GM18520 (cell line): ENCODE data around the gene KASH5.
"Not testable (repeated sequence)": the region's sequence is repeated elsewhere in the genome, so short reads cannot be mapped to it uniquely, and the experiment has no call there.

ENCODE experiments used
- ATAC-seq: cut with Tn5 transposase; IDR thresholded peaks from one replicate; pipeline ENCODE4 v1.9.1; 2021; ENCODE audit not compliant: unreplicated experiment

Gene KASH5

GRCh38 chr19:49434907-49435583 is 47.0 kb downstream of the KASH5 start:
- no peak for ATAC-seq

- ATAC-seq: no peak
Observed at GRCh38 chr19:49435670-49436069, 47.6 kb downstream of the KASH5 start.

GRCh38 chr19:49436381-49437017 is 48.5 kb downstream of the KASH5 start:
- ATAC-seq: no peak

GRCh38 chr19:49437231-49437630 is 49.2 kb downstream of the KASH5 start:
- no peak for ATAC-seq

GRCh38 chr19:49438261-49438660 is 50.2 kb downstream of the KASH5 start:
- ATAC-seq: no peak

GRCh38 chr19:49439836-49440235 is 51.8 kb downstream of the KASH5 start:
- ATAC-seq: no peak

- ATAC-seq: no peak
Observed at GRCh38 chr19:49440439-49441209, 52.6 kb downstream of the KASH5 start.

- ATAC-seq: no peak
Observed at GRCh38 chr19:49441210-49441959, 53.3 kb downstream of the KASH5 start, which contains the start of gene SLC17A7. Gene SLC17A7 (minus strand): TSS chr19:49441527. CDS start chr19:49441379, 148 bp downstream.

GRCh38 chr19:49441960-49442350 is 53.9 kb downstream of the KASH5 start:
- no peak for ATAC-seq

- no peak for ATAC-seq
Observed at GRCh38 chr19:49442354-49442753, 54.3 kb downstream of the KASH5 start.

- no peak for ATAC-seq
Observed at GRCh38 chr19:49442771-49443365, 54.8 kb downstream of the KASH5 start.

GRCh38 chr19:49443366-49444099 is 55.5 kb downstream of the KASH5 start:
- peak; percentile 66 for ATAC-seq

GRCh38 chr19:49444100-49444700 is 56.2 kb downstream of the KASH5 start:
- not testable (repeated sequence) for ATAC-seq

GRCh38 chr19:49445997-49446396 is 57.9 kb downstream of the KASH5 start:
- ATAC-seq: no peak

- no peak for ATAC-seq
Observed at GRCh38 chr19:49447485-49448431, 59.7 kb downstream of the KASH5 start.

- no peak for ATAC-seq
Observed at GRCh38 chr19:49448432-49448786, 60.4 kb downstream of the KASH5 start.

- ATAC-seq: no peak
Observed at GRCh38 chr19:49450405-49450804, 62.4 kb downstream of the KASH5 start.

- peak; percentile 61 for ATAC-seq
Observed at GRCh38 chr19:49451430-49452181, 63.6 kb downstream of the KASH5 start, which contains the start of gene PIH1D1. Gene PIH1D1 (minus strand): TSS chr19:49451814. CDS start chr19:49451574, 240 bp downstream.
